ENCODE results near the gene ACOT13.
"Not testable (repeated sequence)": the region's sequence is repeated elsewhere in the genome, so short reads cannot be mapped to it uniquely, and the experiment has no call there.

The ACOT13 gene

DNA sequence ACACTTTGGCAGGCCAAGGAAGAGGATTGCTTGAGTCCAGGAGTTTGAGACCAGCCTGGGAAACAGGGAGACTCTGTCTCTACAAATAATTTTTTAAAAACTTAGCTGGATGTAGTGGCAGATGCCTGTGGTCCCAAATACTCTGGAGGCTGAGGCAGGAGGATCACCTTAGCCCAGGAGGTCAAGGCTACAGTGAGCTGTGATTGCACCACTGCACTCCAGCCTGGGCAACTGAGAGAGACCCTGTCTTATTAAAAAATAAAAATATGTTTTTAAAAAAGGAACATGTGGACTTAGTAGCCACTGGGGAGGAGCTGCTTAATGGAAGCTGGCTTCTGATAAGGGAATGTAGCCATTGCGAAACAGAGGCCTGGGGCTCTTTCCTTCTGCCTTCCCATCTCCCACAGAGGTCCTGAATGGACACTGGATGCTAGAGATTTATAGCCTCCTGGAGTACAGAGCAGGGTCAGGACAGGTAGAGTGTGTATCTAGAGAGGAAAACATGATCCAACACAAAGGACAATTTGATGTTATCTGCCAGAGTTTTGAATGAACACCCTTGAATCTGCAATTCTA is 86.1 kb downstream of the ACOT13 start:
- DNase-seq (ENCODE audit: low spot score), result no peak
- in situ Hi-C loops (cut with MboI; ENCODE audit: low pct_unique_long_range_greater_than_20kb, low sequenced_read_pairs, unreplicated experiment), result no loop called here
- TF ChIP-seq, protein P1, sequence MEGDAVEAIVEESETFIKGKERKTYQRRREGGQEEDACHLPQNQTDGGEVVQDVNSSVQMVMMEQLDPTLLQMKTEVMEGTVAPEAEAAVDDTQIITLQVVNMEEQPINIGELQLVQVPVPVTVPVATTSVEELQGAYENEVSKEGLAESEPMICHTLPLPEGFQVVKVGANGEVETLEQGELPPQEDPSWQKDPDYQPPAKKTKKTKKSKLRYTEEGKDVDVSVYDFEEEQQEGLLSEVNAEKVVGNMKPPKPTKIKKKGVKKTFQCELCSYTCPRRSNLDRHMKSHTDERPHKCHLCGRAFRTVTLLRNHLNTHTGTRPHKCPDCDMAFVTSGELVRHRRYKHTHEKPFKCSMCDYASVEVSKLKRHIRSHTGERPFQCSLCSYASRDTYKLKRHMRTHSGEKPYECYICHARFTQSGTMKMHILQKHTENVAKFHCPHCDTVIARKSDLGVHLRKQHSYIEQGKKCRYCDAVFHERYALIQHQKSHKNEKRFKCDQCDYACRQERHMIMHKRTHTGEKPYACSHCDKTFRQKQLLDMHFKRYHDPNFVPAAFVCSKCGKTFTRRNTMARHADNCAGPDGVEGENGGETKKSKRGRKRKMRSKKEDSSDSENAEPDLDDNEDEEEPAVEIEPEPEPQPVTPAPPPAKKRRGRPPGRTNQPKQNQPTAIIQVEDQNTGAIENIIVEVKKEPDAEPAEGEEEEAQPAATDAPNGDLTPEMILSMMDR (IDR thresholded peaks at IDR 0.05; ENCODE audit: extremely low read depth, insufficient read depth, missing control alignments), result no peak

DNA sequence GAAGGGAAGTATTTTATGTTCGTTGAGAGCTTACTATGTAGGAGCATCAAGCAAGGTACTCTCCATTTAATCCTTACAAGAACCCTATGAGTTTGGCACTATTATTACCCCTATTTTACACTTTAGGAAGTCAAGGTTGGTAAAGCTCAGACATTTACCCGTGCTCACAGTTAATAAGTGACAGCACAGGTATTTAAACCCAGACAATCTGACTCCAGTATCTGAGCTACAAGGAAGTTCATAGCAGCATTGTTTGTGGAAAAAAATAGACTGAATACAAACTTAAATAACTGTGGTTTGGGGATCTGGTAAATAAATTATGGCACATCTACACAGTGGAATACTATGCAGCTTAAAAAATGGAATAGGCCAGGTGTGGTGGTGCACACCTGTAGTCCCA is 86.7 kb downstream of the ACOT13 start:
- TF ChIP-seq, protein P1 (IDR thresholded peaks at IDR 0.05; ENCODE audit: extremely low read depth, insufficient read depth, missing control alignments), result no peak
- no peak for DNase-seq (ENCODE audit: low spot score)
- in situ Hi-C loops (cut with MboI; ENCODE audit: low pct_unique_long_range_greater_than_20kb, low sequenced_read_pairs, unreplicated experiment), result no loop called here

DNA sequence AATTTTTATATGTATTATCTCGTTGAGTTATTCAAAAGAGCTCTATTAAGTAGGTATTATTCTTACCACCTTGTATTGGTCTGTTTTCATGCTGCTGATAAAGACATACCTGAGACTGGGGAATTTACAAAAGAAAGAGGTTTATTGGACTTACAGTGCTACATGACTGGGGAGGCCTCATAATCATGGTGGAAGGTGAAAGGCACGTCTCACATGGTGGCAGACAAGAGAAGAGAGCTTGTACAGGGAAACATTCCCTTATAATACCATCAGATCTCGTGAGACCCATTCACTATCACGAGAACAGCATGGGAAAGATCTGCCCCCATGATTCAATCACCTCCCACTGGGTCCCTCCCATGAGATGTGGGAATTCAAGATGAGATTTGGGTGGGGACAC is 87.5 kb downstream of the ACOT13 start:
- DNase-seq (ENCODE audit: low spot score); in situ Hi-C loops (cut with MboI; ENCODE audit: low pct_unique_long_range_greater_than_20kb, low sequenced_read_pairs, unreplicated experiment): not testable (repeated sequence)

Measured in GM13977 (cell line).